HFF-Myc (cell line): Measurements from ENCODE around the gene IL12RB2.

Source experiments
- DNase-seq: peaks from one replicate; pipeline ENCODE4 v3.0.0-alpha.2; 2011; ENCODE audit warnings: low read depth; ENCODE audit errors: extremely low read depth
- H3K4me3 ChIP-seq: replicated peaks from 2 replicates; pipeline ENCODE4 v1.5.1; 2011; ENCODE audit warnings: low read depth, mild to moderate bottlenecking, control low read depth, low read length
- CTCF ChIP-seq: IDR thresholded peaks from 2 replicates; pipeline ENCODE4 v1.5.1; 2012; ENCODE audit warnings: mild to moderate bottlenecking, low read depth, low read length, control low read depth; ENCODE audit errors: missing control alignments

The IL12RB2 gene

GRCh38 chr1:67316918-67317317 lies 9.2 kb downstream of the IL12RB2 start:
- TF ChIP-seq CTCF = no peak
- DNase-seq = no peak
- no peak overlapping the region for H3K4me3 ChIP-seq

- no peak for DNase-seq
- H3K4me3 ChIP-seq = no peak overlapping the region
- no peak for TF ChIP-seq CTCF
These were observed 10.1 kb downstream of the IL12RB2 start for GRCh38 chr1:67317803-67318202.

- no peak for TF ChIP-seq CTCF
- no peak for DNase-seq
- no peak overlapping the region for H3K4me3 ChIP-seq
These were observed 14.8 kb downstream of the IL12RB2 start for GRCh38 chr1:67322442-67322841.

- TF ChIP-seq CTCF = no peak
- no peak overlapping the region for H3K4me3 ChIP-seq
- no peak for DNase-seq
These were observed 15.4 kb downstream of the IL12RB2 start for GRCh38 chr1:67323087-67323486.

GRCh38 chr1:67324068-67324467 lies 16.4 kb downstream of the IL12RB2 start:
- H3K4me3 ChIP-seq = no peak overlapping the region
- no peak for TF ChIP-seq CTCF
- no peak for DNase-seq

GRCh38 chr1:67327864-67328466 lies 20.3 kb downstream of the IL12RB2 start:
- DNase-seq = no peak
- no peak for TF ChIP-seq CTCF
- no peak overlapping the region for H3K4me3 ChIP-seq

- DNase-seq = no peak
- no peak overlapping the region for H3K4me3 ChIP-seq
- TF ChIP-seq CTCF = no peak
These were observed 25.2 kb downstream of the IL12RB2 start for GRCh38 chr1:67332653-67333529.
